B cell (primary cell): ENCODE data around the gene CCDC186.

Experiments used
- CTCF ChIP-seq: fragments of 200-600 bp; IDR thresholded peaks from one replicate; pipeline ENCODE4 v1.8.0; 2022; ENCODE audit warnings: antibody characterized with exemption, mild to moderate bottlenecking
- EZH2 ChIP-seq: IDR thresholded peaks from 2 replicates; pipeline ENCODE4 v1.6.1; 2012; ENCODE audit warnings: borderline replicate concordance, low read depth, mild to moderate bottlenecking, moderate library complexity, low read length; ENCODE audit not compliant: insufficient read depth, poor library complexity, severe bottlenecking

DNA sequence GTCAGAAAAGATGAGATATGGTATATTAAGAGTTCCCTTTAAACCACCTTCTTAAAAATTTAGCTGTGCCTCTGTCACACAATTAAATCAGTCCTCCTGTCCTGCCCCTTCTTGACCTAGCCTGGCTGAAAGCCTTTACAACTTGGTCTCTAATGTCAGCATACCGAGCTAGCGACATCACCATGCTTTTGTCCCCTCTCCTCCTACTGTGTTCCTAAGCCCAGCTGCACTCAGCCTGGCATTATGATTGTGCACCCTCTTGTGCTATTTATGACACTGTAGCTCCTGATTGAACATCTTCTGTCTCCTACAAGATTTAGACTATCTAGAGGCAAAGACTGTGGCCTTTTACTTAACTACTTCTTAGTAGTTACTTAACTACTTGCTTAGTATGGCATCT lies 34.3 kb upstream of the CCDC186 start:
- TF ChIP-seq CTCF (no peak), EZH2 (no peak)
